SHP77 treated with DMSO at 0.1 percent for 48 hours (cell line): ENCODE measurements around the gene C14orf119.

Experiments used
- DNase-seq: peaks from one replicate; lab custom pipeline; 2025; lab: John Stamatoyannopoulos, UW

The C14orf119 gene

GRCh38 chr14:23095196-23096108 lies at the start of gene C14orf119:
TSS of gene C14orf119 (plus strand) at chr14:23095505. CDS start at chr14:23097659, 2,154 bp downstream.
- DNase-seq = no peak

- no peak for DNase-seq
Measured at GRCh38 chr14:23047034-23047634, 48.2 kb upstream of the C14orf119 start.

- no peak for DNase-seq
Measured at GRCh38 chr14:23047751-23048693, 47.3 kb upstream of the C14orf119 start.

GRCh38 chr14:23049011-23049410 lies 46.3 kb upstream of the C14orf119 start:
- no peak for DNase-seq

- no peak for DNase-seq
Measured at GRCh38 chr14:23051141-23052057, 43.9 kb upstream of the C14orf119 start.

GRCh38 chr14:23052182-23052623 lies 43.1 kb upstream of the C14orf119 start:
- DNase-seq = no peak

GRCh38 chr14:23052671-23053070 lies 42.6 kb upstream of the C14orf119 start:
- no peak for DNase-seq

- no peak for DNase-seq
Measured at GRCh38 chr14:23053426-23053825, 41.9 kb upstream of the C14orf119 start.

- DNase-seq = no peak
Measured at GRCh38 chr14:23054000-23054811, 41.1 kb upstream of the C14orf119 start.

GRCh38 chr14:23055147-23055550 lies 40.2 kb upstream of the C14orf119 start:
- no peak for DNase-seq

- no peak for DNase-seq
Measured at GRCh38 chr14:23055621-23056144, 39.6 kb upstream of the C14orf119 start.

GRCh38 chr14:23056145-23056955 lies 39.0 kb upstream of the C14orf119 start:
- no peak for DNase-seq

GRCh38 chr14:23056956-23057756 lies 38.1 kb upstream of the C14orf119 start, which contains the start of gene CDH24:
TSS of gene CDH24 (minus strand) at chr14:23057520. CDS start at chr14:23055733, 1,787 bp downstream.
- no peak for DNase-seq

GRCh38 chr14:23057757-23058653 lies 37.3 kb upstream of the C14orf119 start:
- no peak for DNase-seq

- no peak for DNase-seq
Measured at GRCh38 chr14:23058654-23059504, 36.4 kb upstream of the C14orf119 start.
